HL-60/S4 treated with retinoic acid at 250 ng/mL for 4 days and 3 days (cell line): ENCODE results near the gene NCOA4.
"Not testable (repeated sequence)": the region's sequence is repeated elsewhere in the genome, so short reads cannot be mapped to it uniquely, and the experiment has no call there.

Experiments used
- in situ Hi-C: fragments of 300-500 bp; cut with MboI; formaldehyde crosslinking; loops from 2 replicates; pipeline ENCODE4 v1.7.0; 2022; ENCODE audit warnings: low sequenced_read_pairs

The NCOA4 gene

GRCh38 chr10:46020344-46020657, 10.1 kb downstream of the NCOA4 start:
- in situ Hi-C loops, result no loop called here

GRCh38 chr10:46019569-46020343, 10.7 kb downstream of the NCOA4 start:
- in situ Hi-C loops, result no loop called here

- in situ Hi-C loops, result no loop called here
Observed at GRCh38 chr10:46019177-46019528, 11.3 kb downstream of the NCOA4 start.

GRCh38 chr10:46018453-46019176, 11.8 kb downstream of the NCOA4 start:
- in situ Hi-C loops, result no loop called here

GRCh38 chr10:46017733-46018132, 12.7 kb downstream of the NCOA4 start:
- in situ Hi-C loops, result no loop called here

GRCh38 chr10:46016811-46017210, 13.6 kb downstream of the NCOA4 start:
- in situ Hi-C loops, result no loop called here

- in situ Hi-C loops, result no loop called here
Observed at GRCh38 chr10:46016190-46016589, 14.2 kb downstream of the NCOA4 start.

- in situ Hi-C loops, result no loop called here
Observed at GRCh38 chr10:46014683-46015405, 15.6 kb downstream of the NCOA4 start.

GRCh38 chr10:46014206-46014605, 16.2 kb downstream of the NCOA4 start:
- in situ Hi-C loops, result no loop called here

GRCh38 chr10:46012746-46013145, 17.7 kb downstream of the NCOA4 start:
- in situ Hi-C loops, result no loop called here

GRCh38 chr10:46006219-46006618, 24.2 kb downstream of the NCOA4 start:
- in situ Hi-C loops, result no loop called here

GRCh38 chr10:46005383-46005782, 25.0 kb downstream of the NCOA4 start:
- in situ Hi-C loops, result no loop called here

GRCh38 chr10:46004963-46005362, 25.5 kb downstream of the NCOA4 start:
- in situ Hi-C loops, result no loop called here

GRCh38 chr10:46002916-46003693, 27.3 kb downstream of the NCOA4 start:
- in situ Hi-C loops, result no loop called here

- in situ Hi-C loops, result not testable (repeated sequence)
Observed at GRCh38 chr10:46002189-46002687, 28.2 kb downstream of the NCOA4 start.

- in situ Hi-C loops, result no loop called here
Observed at GRCh38 chr10:46001187-46001756, 29.2 kb downstream of the NCOA4 start.

- in situ Hi-C loops, result no loop called here
Observed at GRCh38 chr10:46000538-46000937, 29.9 kb downstream of the NCOA4 start.

GRCh38 chr10:45999955-46000354, 30.5 kb downstream of the NCOA4 start:
- in situ Hi-C loops, result not testable (repeated sequence)

- in situ Hi-C loops, result no loop called here
Observed at GRCh38 chr10:45997994-45998763, 32.2 kb downstream of the NCOA4 start.

GRCh38 chr10:45997557-45997956, 32.9 kb downstream of the NCOA4 start:
- in situ Hi-C loops, result no loop called here
